ENCODE measurements around the gene MDP1.

DNA sequence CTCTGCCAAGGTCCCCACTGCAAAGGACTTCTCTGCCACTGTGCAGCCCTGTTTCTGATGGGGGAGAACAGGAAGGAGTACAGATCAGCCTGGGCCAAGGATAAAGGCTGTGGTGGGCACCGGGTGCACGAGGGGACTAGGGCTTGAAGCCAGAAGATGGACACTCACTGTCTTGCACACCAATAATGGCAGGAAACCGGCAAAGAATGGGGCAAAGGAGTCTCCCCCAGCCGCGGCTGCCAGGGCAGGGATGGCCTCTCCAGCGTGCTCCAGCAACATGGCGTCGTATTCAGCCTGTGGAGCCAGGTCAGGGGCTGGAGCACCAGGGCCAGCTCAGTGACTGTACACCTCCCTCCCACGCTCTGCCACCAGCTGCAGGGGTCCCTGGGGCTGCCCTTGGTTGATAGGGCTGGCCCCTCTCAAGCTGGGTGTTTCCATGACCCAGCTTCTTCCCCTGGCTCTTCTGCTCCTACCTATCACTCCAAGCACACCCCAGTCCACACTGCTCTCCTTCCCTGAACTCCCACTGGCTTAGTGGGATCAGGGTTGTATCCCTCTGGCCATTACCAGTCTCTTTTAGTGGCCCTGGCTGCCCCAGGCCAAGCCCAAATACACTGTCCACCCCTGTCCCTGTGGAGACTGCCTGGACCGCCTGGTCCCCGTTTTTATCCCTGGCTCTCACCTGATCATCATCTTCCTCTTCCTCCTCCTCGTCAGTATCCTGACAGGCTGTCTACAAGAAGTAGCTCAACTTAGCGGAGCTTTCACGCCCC is 33.6 kb downstream of the MDP1 start:
- no peak for TF ChIP-seq CTCF (conservative IDR thresholded peaks at IDR 0.05; ENCODE audit: low read length)
- TF ChIP-seq EZH2phosphoT487 (IDR thresholded peaks at IDR 0.05; ENCODE audit: borderline replicate concordance, low read depth, low read length): no peak

Measured in OCI-LY7 (cell line).